ENCODE results near the gene STK33. TPM values are rescaled to one million over a fixed set of nuclear protein-coding genes. Genes with fewer than 3 reads are reported as not detected.

STK33 gene
- total RNA-seq, 1 experiment from 2014 or later, result 10.9 TPM

DNA sequence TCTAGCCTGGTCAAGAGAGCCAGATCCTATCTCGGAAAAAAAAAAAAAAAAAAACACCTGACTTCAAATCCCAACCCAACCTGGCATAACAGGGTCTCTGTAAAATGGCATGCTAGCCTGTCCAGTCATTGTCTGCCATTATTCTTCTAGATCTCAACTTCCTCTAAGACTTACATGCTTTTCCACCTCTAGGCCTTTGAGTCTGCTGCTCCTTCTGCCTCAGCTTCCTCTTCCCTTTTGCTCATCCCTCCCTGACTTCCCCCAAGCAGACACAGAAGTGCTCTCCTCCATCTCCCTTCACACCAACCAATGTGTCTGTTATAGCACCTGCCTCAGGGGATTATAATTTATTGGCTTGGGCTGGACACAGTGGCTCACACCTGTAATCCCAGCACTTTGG lies 7.8 kb downstream of the STK33 start:
- ChIA-PET POLR2A (no interaction called here), CTCF (no interaction called here), RAD21 (ENCODE audit: low non-redundant PET in 1 of 2, low total read pairs in 2 of 2, uncharacterized antibody in 2 of 2, unreplicated experiment in 2 of 2) (no interaction called here)
- H3K4me2 ChIP-seq (ENCODE audit: low read length), result no peak overlapping the region
- no peak overlapping the region for H2AFZ ChIP-seq (ENCODE audit: low read depth, low read length, poor library complexity, severe bottlenecking)
- no TSS peak for BruUV-seq (replicated peaks)
- H3K79me2 ChIP-seq (ENCODE audit: insufficient read depth, low read length), result no peaks in the 10 kb centered on the region
- H3K9ac ChIP-seq (ENCODE audit: low read length), result no peak overlapping the region
- H3K27me3 ChIP-seq (ENCODE audit: insufficient read depth, low read length), result no peaks in the 10 kb centered on the region
- H3K27ac ChIP-seq (ENCODE audit: low read depth, low read length), result no peak overlapping the region
- no peaks in the 10 kb centered on the region for H3K4me1 ChIP-seq (ENCODE audit: control insufficient read depth in 1 of 2, insufficient read depth in 2 of 2, low read length in 2 of 2)
- no peak overlapping the region for H3K4me3 ChIP-seq (replicated peaks in 1 of 2; ENCODE audit: low read depth in 1 of 2, low read length in 2 of 2)
- DNase-seq (ENCODE audit: low read depth, low spot score), result no peak
- TF ChIP-seq, protein P1, sequence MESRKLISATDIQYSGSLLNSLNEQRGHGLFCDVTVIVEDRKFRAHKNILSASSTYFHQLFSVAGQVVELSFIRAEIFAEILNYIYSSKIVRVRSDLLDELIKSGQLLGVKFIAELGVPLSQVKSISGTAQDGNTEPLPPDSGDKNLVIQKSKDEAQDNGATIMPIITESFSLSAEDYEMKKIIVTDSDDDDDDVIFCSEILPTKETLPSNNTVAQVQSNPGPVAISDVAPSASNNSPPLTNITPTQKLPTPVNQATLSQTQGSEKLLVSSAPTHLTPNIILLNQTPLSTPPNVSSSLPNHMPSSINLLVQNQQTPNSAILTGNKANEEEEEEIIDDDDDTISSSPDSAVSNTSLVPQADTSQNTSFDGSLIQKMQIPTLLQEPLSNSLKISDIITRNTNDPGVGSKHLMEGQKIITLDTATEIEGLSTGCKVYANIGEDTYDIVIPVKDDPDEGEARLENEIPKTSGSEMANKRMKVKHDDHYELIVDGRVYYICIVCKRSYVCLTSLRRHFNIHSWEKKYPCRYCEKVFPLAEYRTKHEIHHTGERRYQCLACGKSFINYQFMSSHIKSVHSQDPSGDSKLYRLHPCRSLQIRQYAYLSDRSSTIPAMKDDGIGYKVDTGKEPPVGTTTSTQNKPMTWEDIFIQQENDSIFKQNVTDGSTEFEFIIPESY (IDR thresholded peaks at IDR 0.05; ENCODE audit: extremely low read depth, insufficient replicate concordance, low read length), result no peak
- no peak for TF ChIP-seq SP1 (IDR thresholded peaks at IDR 0.05; ENCODE audit: low read depth)
- TF ChIP-seq JUND (IDR thresholded peaks at IDR 0.05), result no peak
- no peak for TF ChIP-seq RAD21 (IDR thresholded peaks at IDR 0.05; ENCODE audit: low read depth)
- TF ChIP-seq, protein P2, sequence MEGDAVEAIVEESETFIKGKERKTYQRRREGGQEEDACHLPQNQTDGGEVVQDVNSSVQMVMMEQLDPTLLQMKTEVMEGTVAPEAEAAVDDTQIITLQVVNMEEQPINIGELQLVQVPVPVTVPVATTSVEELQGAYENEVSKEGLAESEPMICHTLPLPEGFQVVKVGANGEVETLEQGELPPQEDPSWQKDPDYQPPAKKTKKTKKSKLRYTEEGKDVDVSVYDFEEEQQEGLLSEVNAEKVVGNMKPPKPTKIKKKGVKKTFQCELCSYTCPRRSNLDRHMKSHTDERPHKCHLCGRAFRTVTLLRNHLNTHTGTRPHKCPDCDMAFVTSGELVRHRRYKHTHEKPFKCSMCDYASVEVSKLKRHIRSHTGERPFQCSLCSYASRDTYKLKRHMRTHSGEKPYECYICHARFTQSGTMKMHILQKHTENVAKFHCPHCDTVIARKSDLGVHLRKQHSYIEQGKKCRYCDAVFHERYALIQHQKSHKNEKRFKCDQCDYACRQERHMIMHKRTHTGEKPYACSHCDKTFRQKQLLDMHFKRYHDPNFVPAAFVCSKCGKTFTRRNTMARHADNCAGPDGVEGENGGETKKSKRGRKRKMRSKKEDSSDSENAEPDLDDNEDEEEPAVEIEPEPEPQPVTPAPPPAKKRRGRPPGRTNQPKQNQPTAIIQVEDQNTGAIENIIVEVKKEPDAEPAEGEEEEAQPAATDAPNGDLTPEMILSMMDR (IDR thresholded peaks at IDR 0.05 in 2 of 3, conservative IDR thresholded peaks at IDR 0.05 in 1 of 3; ENCODE audit: borderline replicate concordance in 1 of 3, insufficient read depth in 1 of 3, low read depth in 2 of 3, low read length in 2 of 3), result no peak
- no peak for TF ChIP-seq SRF (IDR thresholded peaks at IDR 0.05; ENCODE audit: low read depth)
- no peak for TF ChIP-seq TCF7L2 (IDR thresholded peaks at IDR 0.05; ENCODE audit: borderline replicate concordance, extremely low read depth, insufficient read depth, insufficient read length)
- TF ChIP-seq FOSL1 (IDR thresholded peaks at IDR 0.05; ENCODE audit: low read depth), result no peak
- TF ChIP-seq ZFX (IDR thresholded peaks at IDR 0.05), result no peak
- no peak for TF ChIP-seq EGR1 (IDR thresholded peaks at IDR 0.05; ENCODE audit: low read depth)
- TF ChIP-seq, protein P3, sequence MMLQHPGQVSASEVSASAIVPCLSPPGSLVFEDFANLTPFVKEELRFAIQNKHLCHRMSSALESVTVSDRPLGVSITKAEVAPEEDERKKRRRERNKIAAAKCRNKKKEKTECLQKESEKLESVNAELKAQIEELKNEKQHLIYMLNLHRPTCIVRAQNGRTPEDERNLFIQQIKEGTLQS (IDR thresholded peaks at IDR 0.05), result no peak
- TF ChIP-seq ZNF274 (IDR thresholded peaks at IDR 0.05; ENCODE audit: low read depth, low read length), result no peak
- TF ChIP-seq CEBPB (IDR thresholded peaks at IDR 0.05; ENCODE audit: low read depth), result no peak
- TF ChIP-seq, protein P4, sequence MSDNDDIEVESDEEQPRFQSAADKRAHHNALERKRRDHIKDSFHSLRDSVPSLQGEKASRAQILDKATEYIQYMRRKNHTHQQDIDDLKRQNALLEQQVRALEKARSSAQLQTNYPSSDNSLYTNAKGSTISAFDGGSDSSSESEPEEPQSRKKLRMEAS (IDR thresholded peaks at IDR 0.05), result no peak
- TF ChIP-seq, protein P5, sequence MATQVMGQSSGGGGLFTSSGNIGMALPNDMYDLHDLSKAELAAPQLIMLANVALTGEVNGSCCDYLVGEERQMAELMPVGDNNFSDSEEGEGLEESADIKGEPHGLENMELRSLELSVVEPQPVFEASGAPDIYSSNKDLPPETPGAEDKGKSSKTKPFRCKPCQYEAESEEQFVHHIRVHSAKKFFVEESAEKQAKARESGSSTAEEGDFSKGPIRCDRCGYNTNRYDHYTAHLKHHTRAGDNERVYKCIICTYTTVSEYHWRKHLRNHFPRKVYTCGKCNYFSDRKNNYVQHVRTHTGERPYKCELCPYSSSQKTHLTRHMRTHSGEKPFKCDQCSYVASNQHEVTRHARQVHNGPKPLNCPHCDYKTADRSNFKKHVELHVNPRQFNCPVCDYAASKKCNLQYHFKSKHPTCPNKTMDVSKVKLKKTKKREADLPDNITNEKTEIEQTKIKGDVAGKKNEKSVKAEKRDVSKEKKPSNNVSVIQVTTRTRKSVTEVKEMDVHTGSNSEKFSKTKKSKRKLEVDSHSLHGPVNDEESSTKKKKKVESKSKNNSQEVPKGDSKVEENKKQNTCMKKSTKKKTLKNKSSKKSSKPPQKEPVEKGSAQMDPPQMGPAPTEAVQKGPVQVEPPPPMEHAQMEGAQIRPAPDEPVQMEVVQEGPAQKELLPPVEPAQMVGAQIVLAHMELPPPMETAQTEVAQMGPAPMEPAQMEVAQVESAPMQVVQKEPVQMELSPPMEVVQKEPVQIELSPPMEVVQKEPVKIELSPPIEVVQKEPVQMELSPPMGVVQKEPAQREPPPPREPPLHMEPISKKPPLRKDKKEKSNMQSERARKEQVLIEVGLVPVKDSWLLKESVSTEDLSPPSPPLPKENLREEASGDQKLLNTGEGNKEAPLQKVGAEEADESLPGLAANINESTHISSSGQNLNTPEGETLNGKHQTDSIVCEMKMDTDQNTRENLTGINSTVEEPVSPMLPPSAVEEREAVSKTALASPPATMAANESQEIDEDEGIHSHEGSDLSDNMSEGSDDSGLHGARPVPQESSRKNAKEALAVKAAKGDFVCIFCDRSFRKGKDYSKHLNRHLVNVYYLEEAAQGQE (IDR thresholded peaks at IDR 0.05; ENCODE audit: low read depth), result no peak
- TF ChIP-seq SIN3A (IDR thresholded peaks at IDR 0.05; ENCODE audit: low read depth), result no peak
- no peaks in the 10 kb centered on the region for H3K36me3 ChIP-seq (ENCODE audit: control insufficient read depth in 1 of 2, insufficient read depth in 2 of 2, low read length in 2 of 2)
- no peaks in the 10 kb centered on the region for H3K9me2 ChIP-seq (ENCODE audit: insufficient read depth)
- H4K20me1 ChIP-seq (ENCODE audit: insufficient read depth), result no peaks in the 10 kb centered on the region; the same call in 1 of the 2 replicates
- no peaks in the 10 kb centered on the region for H3K9me3 ChIP-seq (ENCODE audit: control insufficient read depth in 1 of 2, insufficient read depth in 1 of 2, low read depth in 1 of 2, low read length in 2 of 2)
- intact Hi-C loops (cut with micrococcal nuclease), result no loop called here
- ATAC-seq, result no peak
